ENCODE results near the gene ABHD1. TPM values are rescaled to one million over a fixed set of nuclear protein-coding genes. Genes with fewer than 3 reads are reported as not detected.
"Not testable (repeated sequence)": the region's sequence is repeated elsewhere in the genome, so short reads cannot be mapped to it uniquely, and the experiment has no call there.

The ABHD1 gene
- polyA plus RNA-seq, 3 donors from 2014 or later, result 0.38 to 5.5 (median 1.5) TPM

DNA sequence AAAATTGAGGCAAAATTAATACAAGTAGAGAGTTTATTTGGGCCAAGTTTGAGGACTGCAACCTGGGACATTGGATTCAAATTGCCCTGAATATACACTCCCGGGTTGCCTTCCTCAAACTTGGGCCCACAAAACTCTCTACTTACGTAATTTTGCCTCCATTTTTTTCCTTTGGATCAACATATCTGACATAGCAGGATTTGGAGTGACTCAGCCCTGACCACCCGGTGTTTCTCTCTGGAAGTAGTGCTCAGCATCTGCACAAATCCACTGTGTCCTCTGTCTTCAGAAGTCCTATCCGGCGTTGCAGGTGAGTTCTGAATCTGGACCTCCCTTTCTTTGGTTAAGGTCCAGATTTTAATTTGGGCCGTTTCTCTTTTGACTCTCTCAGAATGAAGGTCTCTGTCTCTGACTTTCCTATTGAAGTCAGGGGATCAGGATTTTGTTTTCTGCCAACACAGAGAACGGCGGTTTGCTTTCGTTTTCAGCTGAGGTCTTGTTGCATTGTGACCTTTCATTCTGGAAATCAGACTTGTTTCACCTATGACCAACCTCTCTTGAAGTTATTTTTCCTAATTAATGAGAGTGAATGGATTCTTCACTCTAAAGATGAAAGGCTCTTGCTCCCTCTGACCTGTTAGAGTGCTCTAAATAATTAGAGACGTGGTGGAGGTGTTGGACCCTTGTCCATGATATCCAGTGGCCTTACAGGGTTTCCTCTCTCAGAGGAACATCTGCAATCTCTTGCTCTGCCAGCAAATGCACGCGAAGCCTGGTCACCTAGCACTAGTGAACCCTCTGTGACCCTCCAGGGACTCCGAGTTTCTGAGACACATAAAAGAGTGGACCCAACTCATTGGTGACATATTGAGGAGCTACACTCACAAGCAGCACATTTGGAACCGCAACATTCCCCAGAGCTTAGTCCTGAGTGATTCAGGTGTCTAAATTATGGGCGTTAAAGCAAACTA lies 38.8 kb downstream of the ABHD1 start:
- Mint-ChIP-seq H3K9me3 (no peaks in the 10 kb centered on the region), H3K36me3 (no peaks in the 10 kb centered on the region), H3K4me3 (no peak overlapping the region), H3K27ac (no peak overlapping the region), H3K27me3 (ENCODE audit: low read depth in 3 of 3) (peaks cover 0 to 3% (median 2%) of the 10 kb centered on the region in 3 donors), H3K4me1 (no peaks in the 10 kb centered on the region)
- DNase-seq, result no peak

DNA sequence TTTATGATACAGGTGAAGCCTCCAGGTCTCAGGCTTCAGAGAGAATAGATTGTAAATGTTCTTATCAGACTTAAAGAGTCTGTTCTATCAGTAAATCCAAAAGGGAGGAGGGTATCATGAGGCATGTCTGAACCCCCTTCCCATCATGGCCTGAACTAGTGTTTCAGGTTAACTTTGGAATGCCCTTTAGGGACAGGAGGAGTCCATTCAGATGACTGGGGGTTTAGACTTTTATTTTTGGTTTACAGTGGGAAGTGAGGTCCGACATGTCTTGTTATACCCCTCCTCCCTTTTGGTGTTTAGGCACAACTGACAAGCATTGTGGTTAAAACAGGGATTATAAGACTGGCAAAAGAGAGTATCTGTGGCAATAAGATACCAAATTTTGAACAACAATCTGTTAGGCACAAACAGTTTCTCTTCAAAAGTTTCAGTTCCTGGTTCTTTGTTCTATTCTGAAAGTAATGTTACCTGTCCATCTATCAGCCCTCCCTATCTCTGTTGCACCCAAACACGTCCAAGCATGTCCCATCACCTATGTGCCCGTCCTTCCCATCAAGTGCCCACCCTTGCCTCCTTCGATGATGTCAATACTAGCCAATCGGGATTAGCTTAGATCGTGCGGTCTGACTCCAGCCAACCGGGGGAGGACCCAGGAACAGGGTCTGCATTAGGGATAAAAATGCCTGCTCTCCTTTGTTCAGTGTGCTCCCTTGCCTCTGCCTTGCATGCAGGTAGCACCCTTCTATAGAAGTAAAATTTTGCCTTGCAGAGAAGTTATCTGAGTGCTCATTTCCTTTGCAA lies 41.5 kb downstream of the ABHD1 start:
- Mint-ChIP-seq H3K4me1 (peaks cover 0 to 4% of the 10 kb centered on the region in 2 donors), H3K27ac (no peak overlapping the region), H3K27me3 (ENCODE audit: low read depth in 3 of 3) (peaks cover 0 to 3% (median 2%) of the 10 kb centered on the region in 3 donors), H3K4me3 (no peak overlapping the region), H3K9me3 (no peaks in the 10 kb centered on the region), H3K36me3 (no peaks in the 10 kb centered on the region)
- DNase-seq, result no peak

DNA sequence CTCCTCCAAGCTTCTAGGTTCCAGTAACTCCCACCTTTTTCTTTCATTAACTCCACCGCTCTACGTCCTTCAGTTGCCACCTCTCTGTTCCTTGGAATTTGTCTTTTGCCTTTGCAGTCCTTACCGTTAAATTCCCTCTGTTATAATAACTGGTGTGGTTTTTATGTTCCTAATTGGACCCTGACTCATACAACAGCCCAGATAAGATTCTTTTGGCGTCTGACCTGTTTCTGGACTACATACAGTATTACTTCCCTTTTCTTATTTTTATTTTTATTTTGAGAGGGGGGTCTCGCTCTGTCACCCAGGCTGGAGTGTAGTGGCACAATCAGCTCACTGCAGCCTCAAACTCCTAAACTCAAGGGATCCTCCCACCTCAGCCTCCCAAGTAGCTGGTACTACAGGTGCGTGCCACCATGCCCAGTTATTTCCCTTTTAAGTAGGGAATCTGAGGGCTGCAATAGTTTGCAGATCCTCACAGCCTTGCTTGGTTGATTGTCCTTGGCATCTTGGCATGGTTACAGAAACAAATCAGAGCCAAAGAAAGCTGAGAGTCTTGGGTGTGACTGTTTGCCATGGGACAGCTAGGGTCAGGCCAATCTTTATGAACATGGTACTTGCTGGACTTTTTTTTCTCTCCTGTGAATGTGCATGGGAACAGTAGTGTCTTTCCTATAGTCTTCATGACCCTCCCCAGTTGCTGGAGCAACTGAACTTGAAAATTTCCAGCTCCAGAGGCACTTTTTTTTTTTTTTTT lies 47.1 kb downstream of the ABHD1 start:
- H3K27ac Mint-ChIP-seq, result no peak overlapping the region
- peaks cover 4 to 6% of the 10 kb centered on the region in 2 donors for H3K4me1 Mint-ChIP-seq
- H3K9me3 Mint-ChIP-seq, result no peaks in the 10 kb centered on the region
- H3K27me3 Mint-ChIP-seq (ENCODE audit: low read depth in 3 of 3), result peaks cover 0 to 2% (median 2%) of the 10 kb centered on the region in 3 donors
- H3K4me3 Mint-ChIP-seq, result peak overlapping the region in 2 of 5 donors; percentile 17 to 46
- DNase-seq, result no peak
- H3K36me3 Mint-ChIP-seq, result no peaks in the 10 kb centered on the region

DNA sequence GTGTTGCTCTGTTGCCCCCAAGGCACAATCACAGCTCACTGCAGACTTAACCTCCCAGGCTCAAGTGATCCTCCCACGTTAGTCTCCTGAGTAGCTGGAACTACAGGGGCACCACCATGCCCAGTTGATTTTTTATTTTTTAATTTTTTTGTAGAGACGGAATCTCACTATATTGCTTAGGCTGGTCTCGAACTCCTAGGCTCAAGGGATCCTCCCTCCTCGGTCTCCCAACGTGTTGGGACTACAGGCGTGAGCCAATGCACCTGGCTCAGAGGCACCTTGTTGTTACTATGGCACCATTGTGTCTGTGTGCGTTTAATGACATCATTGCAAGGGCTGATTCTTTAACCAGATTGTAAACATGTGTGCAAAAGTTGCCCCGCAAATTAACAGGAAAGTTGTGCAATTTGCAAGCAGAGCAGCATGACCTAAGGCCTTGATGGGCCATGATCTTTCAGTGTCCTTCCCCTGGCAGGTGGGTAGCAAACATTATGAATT lies 47.8 kb downstream of the ABHD1 start:
- Mint-ChIP-seq H3K27me3 (ENCODE audit: low read depth in 3 of 3) (peaks cover 0 to 7% (median 2%) of the 10 kb centered on the region in 3 donors), H3K4me1 (peaks cover 4 to 6% of the 10 kb centered on the region in 2 donors), H3K36me3 (no peaks in the 10 kb centered on the region), H3K27ac (no peak overlapping the region), H3K4me3 (no peak overlapping the region), H3K9me3 (no peaks in the 10 kb centered on the region)
- DNase-seq, result no peak

DNA sequence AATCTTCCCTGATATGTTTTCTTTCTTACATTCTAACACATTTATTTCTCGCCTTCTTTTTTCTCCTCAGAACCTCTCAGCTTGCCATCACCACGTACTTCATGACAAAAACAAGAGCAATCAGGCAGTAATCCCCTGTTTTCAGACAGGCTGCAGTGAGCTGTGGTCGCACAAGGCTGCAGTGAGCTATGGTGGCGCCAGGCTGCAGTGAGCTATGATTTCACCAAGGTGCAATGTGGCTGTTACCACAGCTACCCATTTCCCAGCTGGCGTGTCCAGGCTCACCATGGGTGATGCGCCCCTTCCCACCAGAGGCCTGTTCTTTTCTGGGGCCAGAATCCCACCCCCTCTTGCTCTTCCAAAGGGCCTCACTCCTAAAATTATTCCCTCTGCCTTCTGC lies 51.0 kb downstream of the ABHD1 start:
- Mint-ChIP-seq H3K27ac (no peak overlapping the region), H3K4me1 (peaks cover 4 to 6% of the 10 kb centered on the region in 2 donors), H3K27me3 (ENCODE audit: low read depth in 3 of 3) (peaks cover 4 to 17% (median 7%) of the 10 kb centered on the region in 3 donors), H3K4me3 (no peak overlapping the region), H3K9me3 (no peaks in the 10 kb centered on the region), H3K36me3 (no peaks in the 10 kb centered on the region)
- DNase-seq, result no peak

DNA sequence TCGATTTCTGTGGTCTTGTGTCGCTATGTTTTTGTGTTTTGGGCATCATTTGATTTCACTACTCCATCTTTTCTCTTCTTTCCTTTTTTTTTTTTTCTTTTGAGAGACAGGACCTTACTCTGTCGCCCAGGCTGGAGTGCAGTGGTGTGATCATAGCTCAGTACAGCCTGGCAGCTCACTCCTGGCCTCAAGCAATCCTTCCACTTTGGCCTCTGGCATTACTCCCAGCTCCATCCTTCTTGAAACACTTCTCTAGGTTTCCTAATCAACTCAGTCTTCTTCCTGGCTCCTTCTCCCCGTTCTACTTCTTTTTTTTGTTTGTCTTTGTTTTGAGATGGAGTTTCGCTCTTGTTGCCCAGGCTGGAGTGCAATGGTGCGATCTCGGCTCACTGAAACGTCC lies 51.7 kb downstream of the ABHD1 start:
- DNase-seq, result no peak
- peaks cover 0 to 5% of the 10 kb centered on the region in 2 donors for H3K4me1 Mint-ChIP-seq
- no peaks in the 10 kb centered on the region for H3K36me3 Mint-ChIP-seq
- no peak overlapping the region for H3K27ac Mint-ChIP-seq
- peaks cover 4 to 19% (median 7%) of the 10 kb centered on the region in 3 donors for H3K27me3 Mint-ChIP-seq (ENCODE audit: low read depth in 3 of 3)
- H3K4me3 Mint-ChIP-seq, result no peak overlapping the region
- H3K9me3 Mint-ChIP-seq, result no peaks in the 10 kb centered on the region

DNA sequence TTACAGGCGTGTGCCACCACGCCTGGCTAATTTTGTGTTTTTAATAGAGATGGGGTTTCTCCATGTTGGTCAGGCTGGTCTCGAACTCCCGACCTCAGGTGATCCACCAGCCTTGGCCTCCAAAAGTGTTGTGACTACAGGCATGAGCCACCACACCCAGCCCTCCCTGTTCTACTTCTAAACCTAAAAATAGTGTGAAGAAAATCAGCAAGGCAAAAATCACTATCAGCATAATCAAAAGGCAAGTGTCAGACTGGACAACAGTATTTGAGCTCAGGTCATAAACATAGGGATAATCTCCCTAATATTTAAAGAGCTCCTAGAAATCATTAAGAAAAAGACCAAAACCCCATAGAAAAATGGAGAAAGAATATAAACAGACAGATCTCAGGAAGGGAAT lies 52.2 kb downstream of the ABHD1 start:
- peaks cover 4 to 20% (median 8%) of the 10 kb centered on the region in 3 donors for H3K27me3 Mint-ChIP-seq (ENCODE audit: low read depth in 3 of 3)
- DNase-seq, H3K4me1 Mint-ChIP-seq, H3K9me3 Mint-ChIP-seq, H3K4me3 Mint-ChIP-seq, H3K36me3 Mint-ChIP-seq, H3K27ac Mint-ChIP-seq: not testable (repeated sequence)

DNA sequence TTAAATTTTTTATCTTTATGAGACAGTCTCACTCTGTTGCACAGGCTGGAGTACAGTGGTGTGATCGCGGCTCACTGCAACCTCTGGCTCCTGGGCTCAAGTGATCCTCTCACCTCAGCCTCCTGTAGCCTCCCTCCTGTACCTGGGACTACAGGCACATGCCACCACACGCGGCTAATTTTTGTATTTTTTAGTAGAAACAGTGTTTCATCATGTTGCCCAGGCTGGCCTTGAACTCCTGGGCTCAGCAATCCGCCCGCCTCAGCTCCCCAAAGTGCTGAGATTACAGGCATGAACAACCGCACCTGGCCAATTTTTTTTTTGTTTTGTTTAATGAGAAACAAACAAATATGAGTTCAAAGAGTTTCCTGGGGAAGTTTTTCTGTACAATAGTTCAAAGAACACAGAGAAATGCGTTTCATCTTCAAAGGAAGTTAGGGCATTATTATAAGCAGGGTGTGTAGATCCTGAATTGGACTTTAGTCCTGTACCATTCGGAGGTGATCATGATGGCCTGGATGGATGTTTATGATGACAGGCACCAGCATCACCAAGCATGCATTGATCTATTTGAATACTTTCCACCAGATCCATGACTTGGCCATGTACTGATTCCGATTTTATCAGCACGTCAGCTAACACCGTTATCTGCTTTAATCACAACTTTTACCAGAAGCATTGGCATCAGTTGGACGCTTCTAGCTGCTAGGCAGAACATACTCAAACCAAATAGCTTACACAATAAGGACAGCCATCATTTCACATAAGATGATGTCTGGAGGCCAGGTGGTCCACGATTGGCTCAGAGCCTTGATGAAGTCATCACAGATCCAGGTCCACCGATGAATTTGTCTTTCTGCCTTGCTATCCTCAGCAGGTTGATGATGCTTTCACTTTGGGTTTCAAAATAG lies 54.1 kb downstream of the ABHD1 start:
- DNase-seq, result no peak
- no peaks in the 10 kb centered on the region for H3K9me3 Mint-ChIP-seq
- H3K36me3 Mint-ChIP-seq, result no peaks in the 10 kb centered on the region
- no peaks in the 10 kb centered on the region for H3K4me1 Mint-ChIP-seq
- H3K4me3 Mint-ChIP-seq, result no peak overlapping the region
- H3K27ac Mint-ChIP-seq, result no peak overlapping the region
- H3K27me3 Mint-ChIP-seq (ENCODE audit: low read depth in 3 of 3), result peaks cover 4 to 27% (median 8%) of the 10 kb centered on the region in 3 donors

DNA sequence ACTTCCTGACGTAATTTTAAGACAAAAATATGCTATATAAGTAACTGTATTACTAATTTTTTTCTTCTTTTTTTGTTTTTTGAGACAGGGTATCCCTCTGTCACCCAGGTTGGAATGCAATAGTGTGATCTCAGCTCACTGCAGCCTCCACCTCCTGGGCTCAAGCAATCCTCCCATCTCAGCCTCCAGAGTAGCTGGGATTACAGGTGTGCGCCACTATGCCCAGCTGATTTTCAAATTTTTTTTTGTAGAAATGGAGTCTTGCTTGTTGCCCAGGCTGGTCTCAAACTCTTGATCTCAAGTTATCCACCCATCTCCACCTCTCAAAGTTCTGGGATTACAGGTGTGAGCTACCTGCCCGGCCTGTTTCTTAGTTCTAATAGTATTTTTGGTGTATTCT lies 54.9 kb downstream of the ABHD1 start:
- Mint-ChIP-seq H3K9me3 (no peaks in the 10 kb centered on the region), H3K36me3 (no peaks in the 10 kb centered on the region), H3K27ac (no peak overlapping the region), H3K4me3 (no peak overlapping the region), H3K4me1 (no peaks in the 10 kb centered on the region), H3K27me3 (ENCODE audit: low read depth in 3 of 3) (peaks cover 5 to 27% (median 8%) of the 10 kb centered on the region in 3 donors)
- no peak for DNase-seq

DNA sequence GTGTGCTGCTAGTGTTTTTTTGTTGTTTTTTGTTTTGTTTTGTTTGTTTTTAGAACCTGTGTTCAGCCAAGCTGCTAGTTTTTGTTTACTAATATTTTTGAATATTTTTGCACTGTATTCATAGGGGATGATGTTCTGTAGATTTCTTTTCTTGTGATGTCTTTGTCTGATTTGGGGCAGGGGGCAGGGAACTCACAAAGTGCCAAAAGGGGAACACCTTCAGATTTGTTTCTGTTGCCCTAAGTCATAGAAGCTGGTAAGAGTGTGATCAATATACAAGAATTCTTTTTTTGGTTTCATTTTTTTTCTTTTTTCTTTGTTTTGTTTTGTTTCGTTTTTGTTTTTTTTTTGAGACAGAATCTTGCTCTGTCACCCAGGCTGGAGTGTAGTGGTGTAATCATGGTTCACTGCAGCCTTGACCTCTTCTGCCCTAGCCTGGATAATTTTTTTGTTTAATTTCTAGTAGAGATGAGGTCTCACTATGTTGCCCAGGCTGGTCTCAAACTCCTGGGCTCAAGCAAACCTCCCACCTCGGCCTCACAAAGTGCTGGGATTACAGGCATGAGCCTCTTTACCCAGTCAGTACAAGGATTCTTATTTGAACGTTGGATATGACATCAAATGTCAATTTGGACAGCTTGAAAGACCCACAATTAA lies 55.9 kb downstream of the ABHD1 start:
- H3K36me3 Mint-ChIP-seq, result no peaks in the 10 kb centered on the region
- no peak for DNase-seq
- H3K27ac Mint-ChIP-seq, result no peak overlapping the region
- H3K4me1 Mint-ChIP-seq, result no peaks in the 10 kb centered on the region
- H3K9me3 Mint-ChIP-seq, result no peaks in the 10 kb centered on the region
- no peak overlapping the region for H3K4me3 Mint-ChIP-seq
- peaks cover 5 to 27% (median 8%) of the 10 kb centered on the region in 3 donors for H3K27me3 Mint-ChIP-seq (ENCODE audit: low read depth in 3 of 3)
